Rectal smooth muscle tissue (tissue), 1 donor: ENCODE measurements around the gene SFN.

ENCODE experiments used
- H3K27ac ChIP-seq: one replicate; pipeline ENCODE4 v1.7.0; 2013; ENCODE audit warnings: low read depth, low read length, inconsistent platforms
- H3K27me3 ChIP-seq: one replicate; pipeline ENCODE4 v1.7.0; 2013; ENCODE audit warnings: low read length; ENCODE audit not compliant: control insufficient read depth, insufficient read depth
- H3K36me3 ChIP-seq: one replicate; pipeline ENCODE4 v1.7.0; 2013; ENCODE audit warnings: low read length; ENCODE audit not compliant: control insufficient read depth, insufficient read depth
- H3K4me1 ChIP-seq: one replicate; pipeline ENCODE4 v1.7.0; 2013; ENCODE audit warnings: low read length; ENCODE audit not compliant: control insufficient read depth, insufficient read depth
- H3K4me3 ChIP-seq: one replicate; pipeline ENCODE4 v1.7.0; 2013; ENCODE audit warnings: low read length
- H3K9ac ChIP-seq: one replicate; pipeline ENCODE4 v1.7.0; 2013; ENCODE audit warnings: low read length

SFN gene

DNA sequence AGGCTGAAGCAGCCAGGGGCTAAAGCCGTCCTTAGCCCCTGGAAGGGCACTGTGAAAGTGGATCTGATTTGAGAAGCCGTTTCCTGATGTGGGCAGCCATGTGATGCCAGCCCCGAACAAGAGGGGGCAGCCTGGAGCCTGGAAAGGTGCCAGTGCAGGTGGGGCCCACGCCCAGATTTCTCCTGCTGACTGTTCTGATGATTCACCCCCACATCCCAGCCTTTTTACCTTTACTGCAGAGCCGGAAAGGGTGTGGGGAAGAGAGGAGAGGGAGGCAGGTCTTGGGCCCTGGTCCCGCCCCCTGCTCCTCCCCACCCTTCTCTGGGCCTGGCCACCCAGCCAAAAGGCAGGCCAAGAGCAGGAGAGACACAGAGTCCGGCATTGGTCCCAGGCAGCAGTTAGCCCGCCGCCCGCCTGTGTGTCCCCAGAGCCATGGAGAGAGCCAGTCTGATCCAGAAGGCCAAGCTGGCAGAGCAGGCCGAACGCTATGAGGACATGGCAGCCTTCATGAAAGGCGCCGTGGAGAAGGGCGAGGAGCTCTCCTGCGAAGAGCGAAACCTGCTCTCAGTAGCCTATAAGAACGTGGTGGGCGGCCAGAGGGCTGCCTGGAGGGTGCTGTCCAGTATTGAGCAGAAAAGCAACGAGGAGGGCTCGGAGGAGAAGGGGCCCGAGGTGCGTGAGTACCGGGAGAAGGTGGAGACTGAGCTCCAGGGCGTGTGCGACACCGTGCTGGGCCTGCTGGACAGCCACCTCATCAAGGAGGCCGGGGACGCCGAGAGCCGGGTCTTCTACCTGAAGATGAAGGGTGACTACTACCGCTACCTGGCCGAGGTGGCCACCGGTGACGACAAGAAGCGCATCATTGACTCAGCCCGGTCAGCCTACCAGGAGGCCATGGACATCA, at the start of gene SFN:
Gene SFN, plus strand, starts transcription at position 369 of the 904 bp plus-strand sequence. Its CDS starts 64 bp downstream, at position 433.
- Histone ChIP-seq H3K4me3 (peak within 1 kb of the TSS; percentile 84), H3K4me1 (peaks cover 13% of the 10 kb centered on the region), H3K36me3 (no peaks in the 10 kb centered on the region), H3K27ac (no peak within 1 kb of the TSS), H3K9ac (peak within 1 kb of the TSS; percentile 50), H3K27me3 (no peaks in the 10 kb centered on the region)

GRCh38 chr1:26814377-26814776, 48.6 kb upstream of the SFN start:
- Histone ChIP-seq H3K27me3 (no peaks in the 10 kb centered on the region), H3K36me3 (no peaks in the 10 kb centered on the region), H3K9ac (no peak overlapping the region), H3K4me1 (no peaks in the 10 kb centered on the region), H3K27ac (no peak overlapping the region), H3K4me3 (no peak overlapping the region)

DNA sequence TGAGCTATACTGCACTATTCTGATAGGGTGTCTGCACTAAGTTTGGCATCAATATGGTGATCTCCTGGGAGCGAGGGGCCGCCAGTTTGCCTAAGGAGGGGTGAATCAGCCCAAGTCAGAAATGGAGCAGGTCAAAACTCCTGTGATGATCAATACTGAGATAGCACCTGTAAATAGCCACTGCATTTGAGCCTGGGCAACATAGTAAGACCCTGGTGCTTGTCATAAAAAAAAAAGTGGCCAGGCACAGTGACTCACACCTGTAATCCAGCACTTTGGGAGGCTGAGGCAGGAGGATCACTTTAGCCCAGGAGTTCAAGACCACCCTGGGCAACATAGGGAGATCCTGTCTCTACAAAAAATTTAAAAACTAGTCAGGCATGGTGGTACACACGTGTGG, 48.1 kb upstream of the SFN start:
- no peak overlapping the region for H3K4me3 ChIP-seq
- H3K36me3 ChIP-seq, result no peaks in the 10 kb centered on the region
- H3K4me1 ChIP-seq, result no peaks in the 10 kb centered on the region
- H3K27ac ChIP-seq, result no peak overlapping the region
- no peaks in the 10 kb centered on the region for H3K27me3 ChIP-seq
- no peak overlapping the region for H3K9ac ChIP-seq

- no peaks in the 10 kb centered on the region for H3K27me3 ChIP-seq
- no peak overlapping the region for H3K27ac ChIP-seq
- H3K4me3 ChIP-seq, result no peak overlapping the region
- no peaks in the 10 kb centered on the region for H3K4me1 ChIP-seq
- H3K36me3 ChIP-seq, result no peaks in the 10 kb centered on the region
- H3K9ac ChIP-seq, result no peak overlapping the region
Measured at GRCh38 chr1:26820784-26821269, 42.1 kb upstream of the SFN start.

- H3K27me3 ChIP-seq, result no peaks in the 10 kb centered on the region
- H3K27ac ChIP-seq, result no peak overlapping the region
- H3K9ac ChIP-seq, result no peak overlapping the region
- no peaks in the 10 kb centered on the region for H3K36me3 ChIP-seq
- no peaks in the 10 kb centered on the region for H3K4me1 ChIP-seq
- no peak overlapping the region for H3K4me3 ChIP-seq
Measured at GRCh38 chr1:26822737-26823395, 40.1 kb upstream of the SFN start.

DNA sequence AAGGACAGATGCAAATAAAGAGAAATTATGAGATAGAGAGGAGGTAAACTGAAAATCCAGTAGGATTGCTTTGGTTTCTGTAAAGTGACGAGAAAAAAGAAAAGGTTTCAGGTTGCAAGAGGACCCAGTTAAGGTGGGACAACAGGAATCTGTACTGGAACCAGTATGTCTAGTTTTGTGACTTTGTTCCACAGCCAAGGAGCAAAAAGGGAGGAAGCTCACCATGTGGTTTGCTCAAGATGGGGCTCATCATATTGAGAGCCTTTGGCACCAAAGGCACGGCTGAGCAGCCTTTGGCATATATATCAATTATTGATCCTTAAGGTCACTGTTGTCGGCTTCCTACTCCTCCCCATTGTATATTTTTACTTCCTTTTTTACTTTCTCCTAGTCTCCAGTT, 38.2 kb upstream of the SFN start:
- Histone ChIP-seq H3K4me3 (no peak overlapping the region), H3K27me3 (no peaks in the 10 kb centered on the region), H3K9ac (no peak overlapping the region), H3K4me1 (peaks cover 4% of the 10 kb centered on the region), H3K27ac (no peak overlapping the region), H3K36me3 (peaks cover 5% of the 10 kb centered on the region)

DNA sequence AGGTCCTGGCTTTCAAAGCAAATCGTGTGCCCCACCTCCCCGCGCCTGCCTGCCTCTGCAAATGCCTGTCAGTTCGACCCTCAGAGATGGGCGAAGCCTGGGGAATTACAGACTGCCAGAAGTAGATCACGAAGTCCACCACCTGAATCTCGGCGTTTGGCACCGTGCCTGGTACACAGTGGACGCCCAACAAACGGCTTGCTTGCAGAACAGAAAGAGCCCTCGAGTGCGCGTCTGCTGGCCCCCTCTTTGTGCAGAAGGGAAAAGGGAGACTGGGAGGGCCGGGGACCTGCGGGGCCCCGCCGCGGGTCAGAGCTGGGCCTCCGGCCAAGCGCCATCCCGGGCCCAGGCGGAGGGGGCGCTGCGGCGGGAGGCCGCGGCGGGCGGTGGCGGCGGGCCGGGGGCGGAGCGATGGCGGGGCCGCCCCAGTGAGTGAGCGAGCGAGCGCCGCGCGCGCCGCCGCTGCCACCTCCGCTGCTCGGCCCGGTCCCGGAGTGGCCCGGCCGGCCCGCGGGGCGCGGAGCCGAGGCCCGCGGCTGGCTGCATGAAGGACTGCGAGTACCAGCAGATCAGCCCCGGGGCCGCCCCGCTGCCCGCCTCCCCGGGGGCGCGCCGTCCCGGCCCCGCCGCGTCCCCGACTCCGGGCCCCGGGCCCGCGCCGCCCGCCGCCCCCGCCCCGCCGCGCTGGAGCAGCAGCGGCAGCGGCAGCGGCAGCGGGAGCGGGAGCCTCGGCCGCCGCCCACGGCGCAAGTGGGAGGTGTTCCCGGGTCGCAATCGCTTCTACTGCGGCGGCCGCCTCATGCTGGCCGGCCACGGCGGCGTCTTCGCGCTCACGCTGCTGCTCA, 36.5 kb upstream of the SFN start, which contains the start of gene ZDHHC18:
Gene ZDHHC18, plus strand, starts transcription at position 428 of the 845 bp plus-strand sequence. Its CDS starts 117 bp downstream, at position 545.
- Histone ChIP-seq H3K4me1 (peaks cover 4% of the 10 kb centered on the region), H3K9ac (peak within 1 kb of the TSS; percentile 88), H3K27ac (peak within 1 kb of the TSS; percentile 84), H3K36me3 (peaks cover 5% of the 10 kb centered on the region), H3K4me3 (peak within 1 kb of the TSS; percentile 91), H3K27me3 (no peaks in the 10 kb centered on the region)

DNA sequence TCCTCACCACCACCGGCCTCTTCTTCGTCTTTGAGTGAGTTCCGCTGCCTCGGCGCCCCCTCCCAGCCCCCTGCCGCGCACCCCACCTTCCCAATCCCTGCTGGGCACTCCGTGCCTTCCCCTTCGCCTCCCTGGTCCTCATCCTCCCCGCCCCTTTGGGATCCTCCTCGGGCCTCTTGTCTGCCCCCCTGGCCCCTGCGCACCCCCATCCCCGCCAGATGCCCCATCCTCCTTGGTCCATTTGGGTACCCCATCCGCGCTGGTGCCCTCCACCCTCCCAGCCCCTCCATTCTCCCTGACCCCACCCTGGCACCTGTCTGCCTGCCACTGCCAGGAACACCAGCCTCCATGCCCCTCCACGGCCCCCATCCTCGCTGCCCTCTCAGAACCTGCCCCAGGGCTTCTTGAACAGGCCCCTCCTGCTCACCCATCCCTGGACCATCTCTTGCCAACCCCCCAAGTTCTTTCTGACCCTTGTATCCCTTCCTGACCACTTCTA, 35.8 kb upstream of the SFN start:
- H3K4me3 ChIP-seq, result peak overlapping the region; percentile 43
- H3K27ac ChIP-seq, result peak overlapping the region; percentile 28
- no peaks in the 10 kb centered on the region for H3K27me3 ChIP-seq
- peaks cover 4% of the 10 kb centered on the region for H3K4me1 ChIP-seq
- H3K36me3 ChIP-seq, result peaks cover 5% of the 10 kb centered on the region
- no peak overlapping the region for H3K9ac ChIP-seq

- Histone ChIP-seq H3K9ac (no peak overlapping the region), H3K4me1 (peaks cover 4% of the 10 kb centered on the region), H3K4me3 (peak overlapping the region; percentile 43), H3K27ac (no peak overlapping the region), H3K36me3 (peaks cover 7% of the 10 kb centered on the region), H3K27me3 (no peaks in the 10 kb centered on the region)
Measured at GRCh38 chr1:26827663-26828062, 35.3 kb upstream of the SFN start.

- peaks cover 15% of the 10 kb centered on the region for H3K36me3 ChIP-seq
- no peak overlapping the region for H3K27ac ChIP-seq
- no peak overlapping the region for H3K9ac ChIP-seq
- H3K4me3 ChIP-seq, result peak overlapping the region; percentile 37
- H3K27me3 ChIP-seq, result no peaks in the 10 kb centered on the region
- H3K4me1 ChIP-seq, result peaks cover 4% of the 10 kb centered on the region
Measured at GRCh38 chr1:26828411-26828991, 34.4 kb upstream of the SFN start.

GRCh38 chr1:26829184-26829911, 33.6 kb upstream of the SFN start:
- no peak overlapping the region for H3K27ac ChIP-seq
- peaks cover 23% of the 10 kb centered on the region for H3K36me3 ChIP-seq
- no peaks in the 10 kb centered on the region for H3K27me3 ChIP-seq
- H3K4me3 ChIP-seq, result peak overlapping the region; percentile 22
- no peak overlapping the region for H3K9ac ChIP-seq
- H3K4me1 ChIP-seq, result peaks cover 4% of the 10 kb centered on the region
